Calu3 (cell line): ENCODE measurements around the gene STAG1. TPM values are rescaled to one million over a fixed set of nuclear protein-coding genes. Genes with fewer than 3 reads are reported as not detected.

Source experiments
- BruUV-seq: library from RNA; stranded (reverse); fragments of 400-500 nt; replicated peaks from 2 replicates; lab custom pipeline; 2021; lab: Mats Ljungman, UMichigan
- CTCF ChIA-PET: fragments of 300-600 bp; sonication (Branson Sonifier 250); formaldehyde crosslinking; loops from one replicate; lab custom pipeline; 2022; ENCODE audit warnings: antibody characterized with exemption; lab: Charles Lee
- DNase-seq: peaks from one replicate; pipeline ENCODE4 v3.0.0; 2022
- H3K27ac Mint-ChIP-seq: one replicate; pipeline ENCODE4 v1.8.0; 2022; ENCODE audit warnings: mixed read lengths; ENCODE audit not compliant: unreplicated experiment
- H3K27me3 Mint-ChIP-seq: one replicate; pipeline ENCODE4 v1.8.0; 2022; ENCODE audit warnings: mixed read lengths; ENCODE audit not compliant: unreplicated experiment
- H3K36me3 Mint-ChIP-seq: one replicate; pipeline ENCODE4 v1.8.0; 2022; ENCODE audit warnings: mild to moderate bottlenecking, moderate library complexity, mixed read lengths; ENCODE audit not compliant: insufficient read depth, unreplicated experiment
- H3K4me1 Mint-ChIP-seq: one replicate; pipeline ENCODE4 v1.8.0; 2022; ENCODE audit warnings: mild to moderate bottlenecking, low read depth, mixed read lengths; ENCODE audit not compliant: unreplicated experiment
- H3K4me3 Mint-ChIP-seq: one replicate; pipeline ENCODE4 v1.8.0; 2022; ENCODE audit warnings: mild to moderate bottlenecking, low read depth, moderate library complexity, mixed read lengths; ENCODE audit not compliant: unreplicated experiment
- H3K9me3 Mint-ChIP-seq: one replicate; pipeline ENCODE4 v1.8.0; 2022; ENCODE audit warnings: low read depth, mixed read lengths; ENCODE audit not compliant: unreplicated experiment
- CTCF ChIP-seq: fragments of 200-600 bp; IDR thresholded peaks from one replicate; pipeline ENCODE4 v1.8.0; 2022; ENCODE audit warnings: antibody characterized with exemption; ENCODE audit not compliant: unreplicated experiment
- intact Hi-C: fragments of 100-400 bp; cut with micrococcal nuclease; formaldehyde crosslinking; loops from one replicate; pipeline ENCODE4 v1.10.0; 2022; ENCODE audit not compliant: unreplicated experiment
- total RNA-seq: library from RNA; stranded (reverse); gene quantifications from 2 replicates; pipeline ENCODE4 v1.2.3, GENCODE V29; 2022

Gene STAG1
- total RNA-seq, 1 experiment from 2014 or later, result 39.3 TPM

DNA sequence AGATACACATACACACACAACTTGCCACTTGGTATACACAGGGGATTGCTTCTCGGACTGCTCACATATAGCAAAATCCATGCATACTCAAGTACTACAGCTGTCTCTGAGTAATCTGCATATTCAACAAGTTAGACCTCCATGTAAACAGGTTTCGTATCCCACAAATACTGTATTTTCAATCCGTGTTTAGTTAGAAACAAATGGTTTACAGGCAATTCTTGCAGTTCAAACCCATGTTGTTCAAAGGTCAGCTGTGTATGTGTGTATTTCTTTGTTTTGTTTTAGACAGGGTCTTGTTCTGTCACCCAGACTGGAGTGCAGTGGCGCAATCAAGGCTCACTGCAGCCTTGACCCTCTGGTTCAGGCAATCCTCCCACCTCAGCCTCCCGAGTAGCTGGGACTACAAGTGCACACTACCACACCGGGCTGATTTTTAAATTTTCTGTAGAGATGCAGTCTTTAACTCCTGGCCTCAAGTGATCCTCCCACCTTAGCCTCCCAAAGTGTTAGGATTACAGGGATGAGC lies 253.2 kb downstream of the STAG1 start:
- Mint-ChIP-seq H3K4me1 (no peaks in the 10 kb centered on the region), H3K36me3 (no peaks in the 10 kb centered on the region), H3K27me3 (no peaks in the 10 kb centered on the region), H3K4me3 (no peak overlapping the region), H3K27ac (no peak overlapping the region), H3K9me3 (no peaks in the 10 kb centered on the region)
- no peak for TF ChIP-seq CTCF
- intact Hi-C loops, result no loop called here
- CTCF ChIA-PET, result no interaction called here
- DNase-seq, result no peak
- BruUV-seq, result TSS peak; percentile 29

- Mint-ChIP-seq H3K36me3 (no peaks in the 10 kb centered on the region), H3K27me3 (no peaks in the 10 kb centered on the region), H3K4me3 (no peak overlapping the region), H3K4me1 (no peaks in the 10 kb centered on the region), H3K27ac (no peak overlapping the region), H3K9me3 (peaks cover 8% of the 10 kb centered on the region)
- TF ChIP-seq CTCF, result no peak
- CTCF ChIA-PET, result no interaction called here
- intact Hi-C loops, result no loop called here
- no TSS peak for BruUV-seq
- DNase-seq, result no peak
Observed at GRCh38 chr3:136495213-136495612, 257.0 kb downstream of the STAG1 start.

GRCh38 chr3:136490646-136491405 lies 261.4 kb downstream of the STAG1 start:
- Mint-ChIP-seq H3K27ac (no peak overlapping the region), H3K36me3 (no peaks in the 10 kb centered on the region), H3K4me1 (no peaks in the 10 kb centered on the region), H3K4me3 (no peak overlapping the region), H3K9me3 (peaks cover 8% of the 10 kb centered on the region), H3K27me3 (no peaks in the 10 kb centered on the region)
- no TSS peak for BruUV-seq
- no peak for TF ChIP-seq CTCF
- intact Hi-C loops, result no loop called here
- DNase-seq, result no peak
- CTCF ChIA-PET, result no interaction called here

DNA sequence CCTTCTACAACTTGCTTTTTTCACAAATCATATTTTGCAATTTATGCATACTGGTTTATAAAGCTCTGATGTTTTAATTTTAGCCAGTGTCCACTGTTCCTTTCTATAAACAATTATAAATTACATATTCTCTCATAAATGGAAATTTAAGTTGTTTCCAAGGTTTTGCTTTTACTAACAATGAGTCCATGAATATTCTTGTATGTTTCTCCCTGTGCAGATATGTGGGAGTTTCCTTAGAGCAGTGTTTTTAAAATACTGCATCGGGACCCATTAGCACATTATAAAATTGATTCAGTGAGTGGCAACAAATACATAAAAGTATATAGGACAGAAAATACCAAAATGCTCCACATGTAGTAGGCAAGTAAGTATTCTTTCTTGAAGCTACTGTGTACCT lies 266.4 kb downstream of the STAG1 start:
- CTCF ChIA-PET, result interaction anchor here (1.8 kb wide), 1 partner anchor 10 kb away, joined by 5 read pairs; no protein-coding TSS in a partner anchor
- DNase-seq, result no peak
- Mint-ChIP-seq H3K9me3 (no peaks in the 10 kb centered on the region), H3K36me3 (no peaks in the 10 kb centered on the region), H3K27me3 (no peaks in the 10 kb centered on the region), H3K4me1 (no peaks in the 10 kb centered on the region), H3K4me3 (no peak overlapping the region), H3K27ac (no peak overlapping the region)
- no peak for TF ChIP-seq CTCF
- no TSS peak for BruUV-seq
- intact Hi-C loops, result no loop called here
